ENCODE measurements around the gene APEH.
"Not testable (repeated sequence)": the region's sequence is repeated elsewhere in the genome, so short reads cannot be mapped to it uniquely, and the experiment has no call there.

DNA sequence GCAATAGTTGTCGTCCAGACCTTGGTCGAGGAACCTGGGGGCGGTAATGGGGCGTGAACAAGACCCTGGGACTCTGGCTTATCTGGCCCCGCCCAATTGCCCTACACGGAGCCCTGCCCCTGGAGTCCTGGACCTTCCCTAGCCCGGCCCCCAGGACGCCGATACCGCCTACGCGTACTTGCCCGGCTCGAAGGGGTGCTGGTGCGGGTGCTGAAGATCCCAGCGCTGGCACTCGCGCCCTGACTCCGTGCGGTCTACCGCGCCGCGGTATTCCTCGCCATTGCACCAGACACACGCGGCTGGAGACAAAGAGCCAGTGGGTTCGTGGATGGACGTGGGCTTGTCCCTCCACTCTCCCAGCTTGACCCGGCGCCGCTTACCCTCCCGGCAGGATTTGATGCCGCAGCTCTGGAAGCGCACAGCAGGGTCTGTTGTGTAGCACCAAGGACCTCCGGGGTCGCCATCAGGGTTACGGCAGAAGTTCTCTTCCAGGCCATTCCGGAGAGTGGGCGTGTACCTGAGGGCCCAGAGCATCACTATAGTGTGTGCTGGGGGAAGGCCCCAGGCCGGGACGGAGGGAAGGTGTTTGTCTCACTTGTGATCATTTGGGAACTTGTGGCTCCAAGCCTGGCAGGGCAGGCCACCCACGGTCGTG lies 12.7 kb downstream of the APEH start:
- not testable (repeated sequence) for TF ChIP-seq POLR2AphosphoS5 (IDR thresholded peaks at IDR 0.05); POLR2A (IDR thresholded peaks at IDR 0.05; ENCODE audit: low read depth)
- TF ChIP-seq, protein P1, sequence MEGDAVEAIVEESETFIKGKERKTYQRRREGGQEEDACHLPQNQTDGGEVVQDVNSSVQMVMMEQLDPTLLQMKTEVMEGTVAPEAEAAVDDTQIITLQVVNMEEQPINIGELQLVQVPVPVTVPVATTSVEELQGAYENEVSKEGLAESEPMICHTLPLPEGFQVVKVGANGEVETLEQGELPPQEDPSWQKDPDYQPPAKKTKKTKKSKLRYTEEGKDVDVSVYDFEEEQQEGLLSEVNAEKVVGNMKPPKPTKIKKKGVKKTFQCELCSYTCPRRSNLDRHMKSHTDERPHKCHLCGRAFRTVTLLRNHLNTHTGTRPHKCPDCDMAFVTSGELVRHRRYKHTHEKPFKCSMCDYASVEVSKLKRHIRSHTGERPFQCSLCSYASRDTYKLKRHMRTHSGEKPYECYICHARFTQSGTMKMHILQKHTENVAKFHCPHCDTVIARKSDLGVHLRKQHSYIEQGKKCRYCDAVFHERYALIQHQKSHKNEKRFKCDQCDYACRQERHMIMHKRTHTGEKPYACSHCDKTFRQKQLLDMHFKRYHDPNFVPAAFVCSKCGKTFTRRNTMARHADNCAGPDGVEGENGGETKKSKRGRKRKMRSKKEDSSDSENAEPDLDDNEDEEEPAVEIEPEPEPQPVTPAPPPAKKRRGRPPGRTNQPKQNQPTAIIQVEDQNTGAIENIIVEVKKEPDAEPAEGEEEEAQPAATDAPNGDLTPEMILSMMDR (IDR thresholded peaks at IDR 0.05) = not testable (repeated sequence)

All from esophagus muscularis mucosa (tissue), 3 donors.